DMS53 treated with DMSO at 0.1 percent for 48 hours (cell line): ENCODE measurements around the gene KRT12.

Source experiments
- DNase-seq: peaks from one replicate; lab custom pipeline; 2025; ENCODE audit not compliant: unreplicated experiment; lab: John Stamatoyannopoulos, UW

The KRT12 gene

GRCh38 chr17:40866838-40867237 lies at the start of gene KRT12:
Gene KRT12, minus strand, starts transcription at chr17:40867223. Its CDS starts 37 bp downstream, at chr17:40867186.
- DNase-seq = no peak

GRCh38 chr17:40916366-40916765 lies 49.3 kb upstream of the KRT12 start:
- no peak for DNase-seq

DNA sequence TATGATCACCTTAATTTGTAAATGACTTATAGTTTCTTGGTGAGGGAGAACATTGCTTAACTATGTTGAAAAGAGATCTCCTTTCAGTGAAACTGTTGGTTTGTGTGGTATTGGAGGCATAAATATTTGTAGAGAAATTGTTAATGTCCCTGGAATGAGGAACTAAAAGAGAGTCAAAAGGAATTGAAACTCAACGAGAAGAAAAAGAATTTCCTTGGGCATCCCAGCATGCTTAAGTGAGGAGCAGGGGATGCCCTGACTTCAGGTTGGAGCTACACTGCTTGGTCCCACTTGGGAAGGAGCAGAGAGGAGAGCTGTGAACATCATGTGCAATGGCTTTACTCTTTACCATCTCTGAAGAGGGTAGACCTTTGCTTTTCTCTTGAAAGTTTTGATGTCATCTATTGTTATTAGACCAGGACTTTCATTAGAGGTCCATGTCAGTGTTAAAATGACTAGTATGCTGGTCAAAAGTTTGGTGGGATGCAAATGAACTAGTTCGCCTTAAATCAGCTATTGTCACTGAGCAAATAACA lies 48.8 kb upstream of the KRT12 start:
- no peak for DNase-seq

DNA sequence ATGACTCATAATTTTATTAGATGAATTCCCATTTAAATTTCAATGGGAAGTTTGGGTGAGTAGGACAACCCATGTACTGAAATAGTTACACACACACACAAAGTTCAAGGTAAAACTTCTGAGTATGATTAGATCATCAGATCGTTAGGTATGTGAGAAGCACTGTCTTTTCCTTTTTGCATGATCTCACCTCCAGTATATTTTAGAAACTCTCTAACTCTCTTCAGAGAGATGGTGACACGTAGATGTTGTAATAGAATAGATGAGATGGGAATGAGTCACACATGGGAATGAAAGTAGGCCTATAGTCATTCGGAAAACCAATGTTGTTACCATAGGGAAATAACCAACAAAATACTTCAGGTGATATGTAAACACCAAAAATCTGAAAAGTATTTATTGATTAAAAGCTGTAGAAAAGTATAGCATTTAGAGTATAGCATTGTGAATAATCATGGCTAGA lies 48.2 kb upstream of the KRT12 start:
- DNase-seq = peak; percentile 25

DNA sequence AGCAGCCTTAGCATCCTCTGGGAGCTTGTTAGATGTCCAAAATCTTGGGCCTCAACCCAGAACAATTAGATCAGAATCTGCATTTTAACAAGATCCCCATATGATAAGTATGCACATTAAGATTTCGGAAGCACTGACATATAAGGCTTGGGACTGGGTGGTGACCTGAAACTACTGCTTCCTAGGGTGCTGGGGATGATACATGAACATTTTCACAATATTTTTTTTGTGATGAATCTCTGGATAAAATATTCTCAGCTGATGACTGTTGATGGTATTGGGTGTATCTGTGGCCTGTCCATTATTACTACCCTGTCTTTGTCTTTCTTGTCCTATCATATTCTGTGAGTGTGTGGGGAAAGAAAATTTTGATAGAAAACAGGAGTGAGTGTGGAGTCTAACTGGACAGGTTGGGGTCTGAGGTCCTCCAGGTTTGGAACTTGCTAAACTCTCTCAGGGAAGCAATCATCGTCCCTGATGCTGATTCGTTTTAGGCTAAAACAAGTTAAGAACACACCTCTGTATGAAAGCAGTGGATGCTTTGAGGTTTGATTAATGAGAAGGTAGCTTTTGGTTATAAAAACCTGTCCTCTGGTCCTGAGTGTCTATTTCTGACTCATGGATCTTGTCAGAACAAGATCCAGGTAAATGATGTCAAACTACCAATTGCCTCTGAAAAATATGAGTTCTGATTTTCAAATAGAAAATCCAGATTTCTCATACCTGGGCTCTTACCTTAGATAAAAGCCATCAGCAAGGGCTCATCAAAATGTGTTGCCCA lies 47.2 kb upstream of the KRT12 start:
- no peak for DNase-seq

DNA sequence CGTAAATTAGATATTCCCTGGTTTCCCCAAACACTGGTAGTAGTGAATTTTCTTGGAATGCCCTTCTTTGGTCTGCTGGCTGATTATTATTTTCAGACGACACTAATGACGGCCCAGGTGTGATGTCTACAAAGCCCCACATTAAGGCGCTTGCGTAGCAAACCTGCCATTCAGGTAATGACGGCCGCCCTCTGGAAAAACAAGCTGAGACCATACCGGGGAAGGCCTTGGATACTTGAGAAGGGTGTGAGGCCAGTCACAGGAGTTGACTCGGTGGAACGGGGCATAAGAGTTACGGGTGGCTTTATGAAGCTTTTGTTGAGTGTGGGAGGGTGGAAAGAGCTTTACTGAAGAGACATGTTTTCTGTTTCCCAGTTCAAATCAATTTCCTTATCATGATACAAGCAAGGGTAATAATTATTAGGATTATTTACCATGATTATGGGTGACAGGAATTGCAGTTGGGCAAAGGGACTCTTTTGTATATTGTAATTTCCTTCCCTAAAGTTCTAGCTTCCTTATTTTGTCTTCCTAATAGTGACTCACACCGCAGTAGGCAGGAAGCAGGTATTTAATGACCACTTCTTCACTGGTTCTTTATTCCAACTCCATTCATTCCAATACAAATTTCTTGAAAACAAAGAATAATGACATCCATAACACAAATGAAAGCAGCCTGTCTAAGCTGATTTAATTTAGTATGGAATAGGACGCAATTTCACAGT lies 45.6 kb upstream of the KRT12 start:
- DNase-seq = no peak

GRCh38 chr17:40910441-40910841 lies 43.4 kb upstream of the KRT12 start:
- DNase-seq = no peak

DNA sequence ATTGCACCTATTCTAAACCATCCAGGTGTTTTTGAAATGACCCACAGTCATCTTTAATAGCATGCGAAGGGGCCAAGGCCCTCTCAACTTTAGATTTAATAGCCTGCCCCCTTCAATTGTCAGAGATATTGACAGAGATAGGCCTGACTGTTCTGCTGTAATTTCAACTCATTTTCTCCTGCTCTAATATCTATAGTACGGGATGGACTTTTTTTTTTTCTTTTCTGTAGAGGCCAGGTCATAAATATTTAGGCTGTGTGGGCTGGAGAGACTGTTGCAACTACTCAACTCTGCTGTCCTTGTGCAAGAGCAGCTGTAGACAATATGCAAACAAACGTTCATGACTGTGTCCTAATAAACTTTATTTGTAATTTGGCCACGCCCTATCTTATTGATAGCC lies 42.7 kb upstream of the KRT12 start:
- DNase-seq = no peak

DNA sequence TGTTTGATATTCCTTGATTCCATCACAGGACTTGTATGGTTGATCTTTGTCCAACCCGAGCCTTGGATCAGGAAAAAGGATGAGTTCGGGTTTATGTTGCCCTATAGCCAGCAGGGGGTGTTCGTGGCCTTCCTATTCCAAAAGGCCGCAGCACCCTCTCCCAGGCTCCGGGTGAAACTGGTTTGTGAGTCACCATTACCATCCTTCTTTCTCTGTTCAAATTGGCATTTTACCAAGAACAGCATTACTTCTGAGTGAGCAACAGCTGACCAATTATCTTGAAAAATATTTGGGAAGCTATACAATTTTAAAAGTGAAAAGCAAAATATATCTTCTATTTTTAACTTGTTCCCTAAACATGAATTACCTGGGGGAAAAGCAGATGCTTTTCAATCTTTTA lies 42.3 kb upstream of the KRT12 start:
- DNase-seq = peak; percentile 88

GRCh38 chr17:40906613-40907012 lies 39.6 kb upstream of the KRT12 start:
- DNase-seq = no peak

GRCh38 chr17:40905370-40905769 lies 38.3 kb upstream of the KRT12 start:
- DNase-seq = no peak

- peak; percentile 81 for DNase-seq
Measured at GRCh38 chr17:40903129-40903847, 36.3 kb upstream of the KRT12 start.

GRCh38 chr17:40902498-40902897 lies 35.5 kb upstream of the KRT12 start:
- no peak for DNase-seq

GRCh38 chr17:40901981-40902474 lies 35.0 kb upstream of the KRT12 start:
- DNase-seq = peak; percentile 61

DNA sequence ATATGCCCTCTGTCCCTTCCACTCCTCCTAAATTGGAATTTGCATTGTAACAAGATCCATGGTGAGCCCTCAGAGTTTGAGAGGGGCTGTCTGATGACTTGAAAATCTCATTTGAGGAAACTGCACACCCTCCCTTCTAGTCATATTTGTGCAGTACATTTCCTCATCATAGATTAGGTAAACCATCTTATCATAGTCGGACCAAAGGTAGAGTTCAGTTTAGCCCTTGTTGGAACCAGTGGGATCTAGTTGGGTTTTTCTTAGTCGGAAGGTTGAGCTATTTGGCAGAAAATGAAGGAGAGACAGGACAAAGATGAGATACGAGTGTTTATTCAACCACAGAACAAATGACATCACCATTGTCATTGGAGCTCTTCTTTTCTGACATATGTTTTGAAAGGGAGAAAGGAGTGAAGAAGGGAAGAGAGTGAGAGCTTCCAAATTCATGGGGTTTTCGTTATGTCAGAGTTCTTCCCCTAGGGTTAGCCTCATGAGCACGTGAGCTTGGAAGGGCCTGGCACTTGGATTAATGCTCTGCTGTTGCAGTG lies 33.9 kb upstream of the KRT12 start:
- peak; percentile 35 for DNase-seq

GRCh38 chr17:40896916-40897455 lies 30.0 kb upstream of the KRT12 start:
- DNase-seq = no peak

- DNase-seq = no peak
Measured at GRCh38 chr17:40895106-40895730, 28.2 kb upstream of the KRT12 start.

GRCh38 chr17:40888196-40888720 lies 21.2 kb upstream of the KRT12 start:
- DNase-seq = peak; percentile 18

DNA sequence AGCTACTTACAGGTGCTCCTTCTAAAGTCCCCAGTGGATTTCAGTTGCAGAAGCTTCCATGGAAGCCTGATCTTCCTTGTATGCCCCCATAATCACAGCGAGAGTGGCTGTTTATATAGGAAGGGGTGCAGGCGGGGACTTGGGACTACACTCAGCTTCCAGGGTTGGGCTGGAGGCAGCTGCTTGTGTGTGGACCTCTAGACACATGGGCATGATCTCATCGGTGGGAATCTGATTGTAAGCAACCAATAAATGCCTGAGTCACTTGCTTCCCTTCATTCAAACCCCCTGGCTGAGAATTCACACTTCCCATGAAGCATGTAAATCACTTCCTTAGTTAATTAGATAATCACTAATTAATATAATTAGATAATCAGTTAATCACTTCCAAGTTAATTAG lies 19.1 kb upstream of the KRT12 start:
- no peak for DNase-seq
